ENCODE measurements around the gene AMFR. TPM values are rescaled to one million over a fixed set of nuclear protein-coding genes. Genes with fewer than 3 reads are reported as not detected.

The AMFR gene
- polyA plus RNA-seq, 4 donors = 96.4 to 143 (median 124) TPM

GRCh38 chr16:56424791-56425438 lies 430 bp downstream of the AMFR start:
- DNase-seq (ENCODE audit: low read depth in 4 of 4, low spot score in 3 of 4) = peak in 2 of 4 donors; percentile 12 to 16

GRCh38 chr16:56424404-56424764 lies 961 bp downstream of the AMFR start:
- peak in 1 of 4 donors; percentile 21 for DNase-seq (ENCODE audit: low read depth in 4 of 4, low spot score in 3 of 4)

DNA sequence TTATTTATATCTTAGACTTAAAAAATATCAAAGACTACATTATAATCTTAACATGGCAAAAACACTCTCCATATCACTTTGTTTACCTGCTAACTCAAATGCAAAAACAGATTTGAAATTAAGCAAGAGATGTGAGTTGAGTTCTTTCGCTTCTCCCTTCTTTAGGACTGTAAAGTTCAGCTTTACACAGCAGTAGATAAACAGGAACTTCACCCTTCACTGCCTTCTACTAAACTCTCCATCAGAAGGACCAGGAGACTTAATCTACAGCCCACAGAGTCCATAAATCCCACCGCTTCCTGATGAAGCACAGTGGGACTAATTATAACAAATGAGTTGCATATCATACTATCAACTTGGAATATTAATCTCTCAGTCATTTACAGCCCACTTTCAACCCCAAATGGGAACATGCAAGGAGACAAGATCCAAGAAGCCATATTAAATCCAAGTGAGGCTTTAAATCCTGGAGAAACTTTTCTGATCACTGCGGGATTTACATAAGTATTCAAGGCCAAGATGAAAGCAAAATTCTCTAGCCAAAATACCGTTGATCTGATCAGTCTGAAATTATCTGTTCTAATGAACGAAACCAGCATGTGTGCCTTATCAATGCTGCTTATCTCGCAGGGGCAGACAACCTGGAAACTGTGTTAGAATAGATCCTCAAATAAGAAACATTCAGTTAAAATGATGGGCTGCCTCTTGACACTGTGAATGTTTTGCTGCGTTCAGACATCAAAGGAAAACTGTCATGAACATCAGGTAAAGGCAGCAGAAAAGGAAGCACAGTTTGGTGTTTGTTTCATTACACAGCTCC lies 1.6 kb downstream of the AMFR start:
- DNase-seq (ENCODE audit: low read depth in 4 of 4, low spot score in 3 of 4) = peak in 1 of 4 donors; percentile 14

DNA sequence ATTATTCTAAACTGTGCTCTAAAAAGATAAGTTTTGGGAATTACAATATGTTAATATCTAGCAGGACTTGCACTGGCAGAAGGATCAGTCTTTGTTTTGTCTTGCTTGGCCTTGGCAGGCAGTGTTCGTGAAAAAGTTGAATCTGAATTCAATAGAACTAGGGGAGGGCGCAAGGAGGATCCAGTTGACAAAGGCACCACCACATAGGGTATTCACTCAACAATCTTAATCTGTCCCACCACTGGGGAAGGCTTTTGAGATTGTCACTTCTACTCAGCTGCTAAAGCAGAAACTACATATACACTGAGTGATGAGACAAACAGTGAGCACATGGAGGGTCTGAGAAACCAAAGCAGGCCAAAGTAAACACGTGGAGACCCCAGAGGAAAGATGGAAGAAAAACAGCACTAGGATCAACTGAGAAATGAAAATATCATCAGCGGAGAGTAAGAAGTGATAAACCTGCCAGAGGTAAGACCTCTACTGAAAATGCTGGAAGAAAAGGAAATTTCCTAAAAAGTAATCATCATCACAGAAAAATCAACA lies 2.4 kb downstream of the AMFR start:
- DNase-seq (ENCODE audit: low read depth in 4 of 4, low spot score in 3 of 4) = no peak

- no peak for DNase-seq (ENCODE audit: low read depth in 4 of 4, low spot score in 3 of 4)
Measured at GRCh38 chr16:56421976-56422669, 3.2 kb downstream of the AMFR start.

DNA sequence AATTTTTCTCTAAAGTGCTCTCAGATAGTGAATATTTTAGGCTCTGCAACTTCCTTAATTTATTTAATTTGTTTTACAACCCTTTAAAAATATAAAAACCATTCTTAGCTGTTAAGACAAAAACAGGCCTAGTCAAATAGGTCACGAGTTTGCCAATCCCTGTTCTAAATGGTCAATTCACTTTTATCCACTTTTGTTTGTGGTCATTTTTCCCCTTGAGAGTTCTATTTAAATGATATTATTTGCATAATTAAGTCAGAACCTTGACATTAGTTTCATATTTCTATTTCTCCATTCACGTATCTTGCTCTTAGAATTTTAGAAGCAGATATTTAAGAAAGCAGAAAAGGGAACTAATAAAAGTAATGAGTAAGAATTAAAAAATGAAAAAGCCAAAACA lies 4.0 kb downstream of the AMFR start:
- DNase-seq (ENCODE audit: low read depth in 4 of 4, low spot score in 3 of 4) = no peak

- no peak for DNase-seq (ENCODE audit: low read depth in 4 of 4, low spot score in 3 of 4)
Measured at GRCh38 chr16:56420613-56421012, 4.7 kb downstream of the AMFR start.

DNA sequence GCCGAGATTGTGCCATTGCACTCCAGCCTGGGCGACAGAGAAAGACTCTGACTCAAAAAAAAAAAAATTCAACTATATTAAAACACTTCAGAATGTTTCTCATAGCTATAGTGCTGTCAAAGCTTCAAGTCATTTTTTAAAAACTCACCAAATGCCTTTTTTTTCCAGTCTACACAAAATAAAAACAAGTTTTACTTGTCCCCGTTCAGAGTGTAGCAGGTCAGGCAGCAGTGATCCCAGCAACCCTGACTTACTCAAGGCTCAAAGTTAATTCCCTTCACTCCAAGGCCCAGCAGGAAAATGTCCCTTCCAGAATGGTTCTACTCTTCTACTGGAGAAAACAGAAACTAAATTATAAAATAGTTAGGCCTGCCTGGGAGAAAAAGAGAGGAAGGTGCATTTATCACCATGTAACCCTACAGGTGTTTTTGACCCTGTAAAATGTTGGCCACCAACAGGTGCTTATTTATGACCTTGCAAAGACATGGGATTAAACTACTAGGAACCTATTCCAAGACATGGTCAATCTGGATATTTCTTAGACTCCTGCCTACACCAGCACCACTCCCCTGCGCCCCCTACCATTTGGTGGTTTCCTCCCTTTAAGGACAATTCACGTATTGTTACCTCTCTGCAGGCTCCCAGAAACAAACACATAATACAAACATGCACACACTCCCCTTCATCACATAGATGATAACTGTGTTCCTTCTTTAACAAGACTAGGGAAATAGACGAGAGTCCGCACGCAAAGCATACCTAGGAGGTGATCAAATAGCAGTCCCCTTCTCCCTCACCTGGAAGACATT lies 5.4 kb downstream of the AMFR start:
- no peak for DNase-seq (ENCODE audit: low read depth in 4 of 4, low spot score in 3 of 4)

DNA sequence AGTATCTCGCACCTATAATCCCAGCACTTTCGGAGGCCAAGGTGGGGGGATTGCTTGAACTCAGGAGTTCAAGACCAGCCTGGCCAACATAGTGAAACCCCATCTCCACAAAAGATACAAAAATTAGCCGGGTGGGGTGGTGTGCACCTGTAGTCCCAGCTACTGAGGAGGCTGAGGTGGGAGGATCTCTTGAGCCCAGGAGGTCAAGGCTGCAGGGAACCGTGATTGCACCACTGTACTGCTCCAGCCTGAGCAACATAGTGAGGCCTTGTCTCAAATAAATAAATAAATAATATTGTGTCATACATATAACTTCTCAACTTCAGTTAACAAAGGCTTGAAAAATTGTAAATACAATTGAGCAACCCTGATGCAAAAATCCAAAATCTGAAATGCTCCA lies 8.2 kb downstream of the AMFR start:
- no peak for DNase-seq (ENCODE audit: low read depth in 4 of 4, low spot score in 3 of 4)

DNA sequence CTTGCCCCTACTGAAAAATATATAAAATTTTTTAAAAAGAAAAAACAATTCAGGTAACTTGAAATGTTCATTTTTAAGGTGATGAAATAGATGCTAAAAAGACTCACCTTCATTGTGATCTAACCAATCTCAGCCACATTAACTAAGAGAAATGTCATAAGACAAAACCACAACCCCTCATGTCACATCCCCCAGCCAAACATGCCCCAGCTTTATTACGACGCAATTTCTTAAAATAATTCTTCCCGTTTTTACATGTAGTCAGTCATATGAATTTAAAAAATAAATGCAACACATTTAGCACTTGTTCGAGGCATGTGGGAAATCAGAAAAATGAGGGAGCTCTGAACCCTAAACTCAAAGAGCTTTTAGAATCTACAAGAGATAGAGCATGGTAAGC lies 9.5 kb downstream of the AMFR start:
- DNase-seq (ENCODE audit: low read depth in 4 of 4, low spot score in 3 of 4) = no peak

- DNase-seq (ENCODE audit: low read depth in 4 of 4, low spot score in 3 of 4) = no peak
Measured at GRCh38 chr16:56414366-56414765, 11.0 kb downstream of the AMFR start.

- no peak for DNase-seq (ENCODE audit: low read depth in 4 of 4, low spot score in 3 of 4)
Measured at GRCh38 chr16:56413381-56413780, 12.0 kb downstream of the AMFR start.

DNA sequence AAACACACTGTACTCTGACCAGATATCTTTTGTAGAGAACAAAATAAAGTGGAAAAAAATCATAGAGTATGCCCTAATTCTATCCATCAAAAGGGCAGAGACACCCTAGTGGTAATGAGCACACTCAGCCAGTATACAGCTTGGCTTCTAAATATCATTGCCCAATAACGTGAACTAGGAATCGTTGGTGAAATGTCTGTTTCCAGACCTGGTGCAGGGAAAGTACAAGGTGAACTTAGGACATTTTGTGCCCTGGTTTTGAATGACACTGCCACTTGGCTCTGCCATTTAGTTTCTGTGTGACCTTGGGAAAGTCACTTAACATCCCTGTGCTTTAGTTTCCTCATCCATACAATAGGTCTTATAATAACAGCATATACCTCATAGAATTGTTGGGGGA lies 13.7 kb downstream of the AMFR start:
- no peak for DNase-seq (ENCODE audit: low read depth in 4 of 4, low spot score in 3 of 4)

DNA sequence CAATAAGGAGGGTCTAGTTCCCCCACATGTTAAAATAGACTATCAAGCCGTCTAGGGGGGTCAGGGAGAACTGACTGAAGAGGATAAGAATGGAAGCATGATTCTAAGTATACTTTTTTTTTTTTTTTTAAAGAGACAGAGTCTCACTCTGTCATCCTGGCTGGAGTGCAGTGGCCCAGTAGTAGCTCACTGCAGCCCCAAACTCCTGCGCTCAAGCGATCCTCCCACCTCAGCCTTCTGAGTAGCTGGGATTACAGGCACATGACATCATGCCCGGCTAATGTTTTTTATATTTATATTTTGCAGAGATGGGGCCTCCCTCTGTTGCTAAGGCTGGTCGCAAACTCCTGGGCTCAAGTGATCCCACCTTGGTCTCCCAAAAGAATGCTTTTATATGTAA lies 14.2 kb downstream of the AMFR start:
- no peak for DNase-seq (ENCODE audit: low read depth in 4 of 4, low spot score in 3 of 4)

GRCh38 chr16:56409195-56409594 lies 16.1 kb downstream of the AMFR start:
- DNase-seq (ENCODE audit: low read depth in 4 of 4, low spot score in 3 of 4) = no peak

DNA sequence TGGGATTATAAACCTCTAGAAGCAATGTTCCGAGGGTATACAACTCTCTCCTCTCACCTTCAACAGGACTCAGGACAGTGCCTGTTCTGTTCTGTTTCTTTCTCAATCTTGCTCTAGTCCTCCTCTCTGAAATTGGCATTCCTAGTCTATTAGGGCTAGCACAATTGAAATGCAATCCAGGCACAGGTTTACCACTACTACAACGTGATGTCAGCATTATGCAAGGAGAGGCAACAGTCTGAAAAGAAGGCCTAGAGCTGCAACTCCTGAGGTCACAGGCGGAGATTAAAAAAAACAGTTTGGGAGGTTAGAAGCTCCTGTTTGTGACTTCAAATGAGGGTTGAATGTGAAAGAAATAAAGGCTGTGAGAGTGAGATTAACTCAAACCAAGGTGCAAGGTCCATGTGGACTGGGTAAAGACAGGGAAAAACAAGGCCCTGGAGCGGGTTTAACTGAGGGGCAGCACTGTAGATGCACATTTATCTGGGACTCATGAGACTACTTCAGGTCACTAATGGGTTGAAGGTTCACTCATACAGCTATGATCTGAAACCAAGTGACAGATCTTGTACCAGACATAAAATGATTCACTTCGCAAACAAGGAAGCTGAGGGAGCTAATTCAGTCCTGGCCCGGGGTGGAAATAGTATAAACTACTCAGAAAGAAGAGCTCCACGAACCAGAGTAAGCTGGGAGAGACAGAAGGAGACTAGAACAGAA lies 16.8 kb downstream of the AMFR start:
- DNase-seq (ENCODE audit: low read depth in 4 of 4, low spot score in 3 of 4) = no peak

- DNase-seq (ENCODE audit: low read depth in 4 of 4, low spot score in 3 of 4) = no peak
Measured at GRCh38 chr16:56405977-56406672, 19.2 kb downstream of the AMFR start.

GRCh38 chr16:56401482-56401881 lies 23.9 kb downstream of the AMFR start:
- no peak for DNase-seq (ENCODE audit: low read depth in 4 of 4, low spot score in 3 of 4)

- no peak for DNase-seq (ENCODE audit: low read depth in 4 of 4, low spot score in 3 of 4)
Measured at GRCh38 chr16:56400458-56400857, 24.9 kb downstream of the AMFR start.
